SHP77 treated with DMSO at 0.1 percent for 48 hours (cell line): ENCODE results near the gene LPCAT1.
"Not testable (repeated sequence)": the region's sequence is repeated elsewhere in the genome, so short reads cannot be mapped to it uniquely, and the experiment has no call there.

Experiments
- DNase-seq: peaks from one replicate; lab custom pipeline; 2025; lab: John Stamatoyannopoulos, UW

Gene LPCAT1

GRCh38 chr5:1465117-1465516 lies 58.6 kb downstream of the LPCAT1 start:
- no peak for DNase-seq

- DNase-seq = no peak
These were observed 59.2 kb downstream of the LPCAT1 start for GRCh38 chr5:1464511-1464910.

- no peak for DNase-seq
These were observed 59.7 kb downstream of the LPCAT1 start for GRCh38 chr5:1464096-1464446.

GRCh38 chr5:1463326-1464095 lies 60.2 kb downstream of the LPCAT1 start:
- DNase-seq = no peak

GRCh38 chr5:1462358-1462757 lies 61.4 kb downstream of the LPCAT1 start:
- DNase-seq = no peak

GRCh38 chr5:1461396-1461795 lies 62.4 kb downstream of the LPCAT1 start:
- no peak for DNase-seq

- DNase-seq = no peak
These were observed 63.6 kb downstream of the LPCAT1 start for GRCh38 chr5:1460054-1460682.

- DNase-seq = not testable (repeated sequence)
These were observed 64.3 kb downstream of the LPCAT1 start for GRCh38 chr5:1459435-1459834.

GRCh38 chr5:1456110-1456881 lies 67.5 kb downstream of the LPCAT1 start:
- not testable (repeated sequence) for DNase-seq

GRCh38 chr5:1453613-1454012 lies 70.1 kb downstream of the LPCAT1 start:
- no peak for DNase-seq

GRCh38 chr5:1449081-1449630 lies 74.6 kb downstream of the LPCAT1 start:
- no peak for DNase-seq

- no peak for DNase-seq
These were observed 75.2 kb downstream of the LPCAT1 start for GRCh38 chr5:1448511-1449011.

- DNase-seq = no peak
These were observed 75.9 kb downstream of the LPCAT1 start for GRCh38 chr5:1447671-1448361.

- DNase-seq = no peak
These were observed 77.0 kb downstream of the LPCAT1 start for GRCh38 chr5:1446602-1447343.

GRCh38 chr5:1445689-1446601 lies 77.8 kb downstream of the LPCAT1 start:
- DNase-seq = no peak

- no peak for DNase-seq
These were observed 78.5 kb downstream of the LPCAT1 start, which contains the start of gene SLC6A3 for GRCh38 chr5:1445313-1445688. Gene SLC6A3 (minus strand): TSS chr5:1445440. CDS start chr5:1443197, 2,243 bp downstream.

- DNase-seq = no peak
These were observed 79.2 kb downstream of the LPCAT1 start for GRCh38 chr5:1444361-1445189.

GRCh38 chr5:1443991-1444360 lies 79.8 kb downstream of the LPCAT1 start:
- DNase-seq = no peak

GRCh38 chr5:1443171-1443570 lies 80.6 kb downstream of the LPCAT1 start:
- no peak for DNase-seq
